Epithelial cell of proximal tubule (primary cell): Measurements from ENCODE around the gene QRSL1. TPM values are rescaled to one million over a fixed set of nuclear protein-coding genes. Genes with fewer than 3 reads are reported as not detected.

ENCODE experiments used
- DNase-seq: peaks from one replicate; pipeline ENCODE4 v3.0.0-alpha.2; 2011; ENCODE audit warnings: low read depth
- H3K4me3 ChIP-seq: 2 replicates; pipeline ENCODE4 v1.5.1; 2011; ENCODE audit warnings: low read depth, mild to moderate bottlenecking, low read length
- CTCF ChIP-seq: conservative IDR thresholded peaks from 2 replicates; pipeline ENCODE4 v1.5.1; 2012; ENCODE audit warnings: low read depth, mild to moderate bottlenecking, low read length
- total RNA-seq: library from RNA; depleted of rRNA; stranded (reverse); fragments of >200 nt; gene quantifications from 2 replicates; pipeline ENCODE4 v1.2.3, GENCODE V29; 2015

Gene QRSL1
- total RNA-seq, 1 donor from 2014 or later, result 6.9 TPM

DNA sequence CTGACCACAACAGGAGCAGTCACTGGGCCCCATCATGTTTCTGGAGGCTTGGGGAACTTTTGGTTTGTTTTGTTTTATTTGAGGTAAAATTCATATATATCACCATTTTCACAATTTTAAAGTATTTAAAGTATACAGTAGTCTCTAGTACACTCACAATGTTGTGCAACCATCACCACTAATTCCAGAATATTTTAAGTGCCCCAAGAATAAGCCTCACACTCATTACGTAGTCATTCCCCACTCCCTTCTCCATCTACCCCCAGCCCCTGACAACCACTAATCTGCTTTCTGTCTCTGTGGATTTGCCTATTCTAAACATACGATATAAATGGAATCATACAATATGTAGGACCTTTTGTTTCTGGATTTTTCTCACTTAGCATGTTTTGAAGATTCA is 29.0 kb upstream of the QRSL1 start:
- DNase-seq, result no peak
- H3K4me3 ChIP-seq, result no peak overlapping the region
- TF ChIP-seq CTCF, result no peak

GRCh38 chr6:106608080-106608668 is 21.2 kb upstream of the QRSL1 start:
- peak; percentile 80 for TF ChIP-seq CTCF
- no peak for DNase-seq
- H3K4me3 ChIP-seq, result no peak overlapping the region

DNA sequence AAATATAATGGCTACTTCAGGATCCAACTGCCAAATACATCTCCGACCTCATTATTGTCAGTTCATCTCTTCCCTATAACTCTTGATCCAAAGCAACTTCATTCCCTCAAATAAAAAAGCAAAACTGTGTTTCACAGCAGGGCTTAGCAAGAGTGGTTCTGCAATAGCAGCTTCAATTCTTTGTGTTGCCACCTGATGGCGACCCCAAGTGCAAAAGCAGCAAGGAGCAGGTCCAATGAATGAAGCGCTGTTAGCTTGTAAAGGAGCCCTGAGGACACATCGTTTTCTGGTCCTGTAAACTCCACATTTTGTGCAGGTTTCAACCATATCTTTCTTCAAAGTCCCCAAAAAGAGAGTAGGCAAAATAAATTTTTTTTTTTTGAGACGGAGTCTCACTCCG is 19.7 kb upstream of the QRSL1 start:
- no peak overlapping the region for H3K4me3 ChIP-seq
- DNase-seq, result no peak
- peak; percentile 51 for TF ChIP-seq CTCF

- no peak for DNase-seq
- H3K4me3 ChIP-seq, result no peak overlapping the region
- TF ChIP-seq CTCF, result no peak
These were observed 18.3 kb upstream of the QRSL1 start for GRCh38 chr6:106611030-106611429.

GRCh38 chr6:106612671-106613416 is 16.5 kb upstream of the QRSL1 start:
- no peak for TF ChIP-seq CTCF
- no peak for DNase-seq
- H3K4me3 ChIP-seq, result no peak overlapping the region

DNA sequence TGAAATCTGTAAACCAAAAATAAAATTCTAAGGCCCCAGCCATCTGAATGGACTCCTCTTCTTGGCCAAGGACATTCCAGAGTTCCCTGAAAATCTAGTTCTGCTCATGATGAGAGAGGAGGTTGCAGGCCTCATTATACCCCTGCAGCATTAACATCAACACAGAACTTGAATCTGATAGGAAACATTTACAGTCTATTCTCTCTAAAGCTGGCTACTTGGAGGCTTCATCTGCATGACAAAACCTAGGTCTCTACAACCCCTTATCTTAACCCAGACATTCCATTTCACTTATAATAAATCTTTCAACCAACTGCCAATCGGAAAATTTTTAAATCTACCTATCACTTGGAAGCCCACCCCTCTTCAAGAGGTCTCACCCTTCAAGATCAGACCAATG is 15.8 kb upstream of the QRSL1 start:
- H3K4me3 ChIP-seq, result no peak overlapping the region
- no peak for DNase-seq
- no peak for TF ChIP-seq CTCF

GRCh38 chr6:106614166-106614565 is 15.2 kb upstream of the QRSL1 start:
- DNase-seq, result no peak
- no peak for TF ChIP-seq CTCF

More at GRCh38 chr6:106614166-106614565, 15.2 kb upstream of the QRSL1 start:
- H3K4me3 ChIP-seq, result no peak overlapping the region
